SK-N-SH treated with all-trans-retinoic acid at 6 μM for 48 hours (cell line): ENCODE results near the gene IL18.

Experiments used
- RARB ChIP-seq: fragments of 250-450 bp; sonication (Bioruptor Pico); IDR thresholded peaks from 2 replicates; pipeline ENCODE4 v1.8.0; 2021; ENCODE audit warnings: mild to moderate bottlenecking, moderate library complexity
- TOX ChIP-seq: fragments of 250-450 bp; sonication (Bioruptor Pico); IDR thresholded peaks from 2 replicates; pipeline ENCODE4 v1.8.0; 2021; ENCODE audit warnings: mild to moderate bottlenecking, moderate library complexity, borderline replicate concordance
- ZNF565 ChIP-seq: fragments of 450-650 bp; formaldehyde crosslinking; conservative IDR thresholded peaks from 2 replicates; pipeline ENCODE4 v1.5.0; 2020; ENCODE audit warnings: low read depth, mild to moderate bottlenecking, moderate library complexity
- TF ChIP-seq, protein P1 (sequence below): fragments of 250-450 bp; sonication (Bioruptor Pico); IDR thresholded peaks from 2 replicates; pipeline ENCODE4 v1.8.0; 2020; ENCODE audit warnings: mild to moderate bottlenecking, moderate library complexity, borderline replicate concordance
- TF ChIP-seq, protein P2 (sequence below): fragments of 250-450 bp; sonication (Bioruptor Pico); IDR thresholded peaks from 2 replicates; pipeline ENCODE4 v1.8.0; 2021; ENCODE audit warnings: low read depth, mild to moderate bottlenecking, moderate library complexity, borderline replicate concordance

- TF ChIP-seq, protein P1, sequence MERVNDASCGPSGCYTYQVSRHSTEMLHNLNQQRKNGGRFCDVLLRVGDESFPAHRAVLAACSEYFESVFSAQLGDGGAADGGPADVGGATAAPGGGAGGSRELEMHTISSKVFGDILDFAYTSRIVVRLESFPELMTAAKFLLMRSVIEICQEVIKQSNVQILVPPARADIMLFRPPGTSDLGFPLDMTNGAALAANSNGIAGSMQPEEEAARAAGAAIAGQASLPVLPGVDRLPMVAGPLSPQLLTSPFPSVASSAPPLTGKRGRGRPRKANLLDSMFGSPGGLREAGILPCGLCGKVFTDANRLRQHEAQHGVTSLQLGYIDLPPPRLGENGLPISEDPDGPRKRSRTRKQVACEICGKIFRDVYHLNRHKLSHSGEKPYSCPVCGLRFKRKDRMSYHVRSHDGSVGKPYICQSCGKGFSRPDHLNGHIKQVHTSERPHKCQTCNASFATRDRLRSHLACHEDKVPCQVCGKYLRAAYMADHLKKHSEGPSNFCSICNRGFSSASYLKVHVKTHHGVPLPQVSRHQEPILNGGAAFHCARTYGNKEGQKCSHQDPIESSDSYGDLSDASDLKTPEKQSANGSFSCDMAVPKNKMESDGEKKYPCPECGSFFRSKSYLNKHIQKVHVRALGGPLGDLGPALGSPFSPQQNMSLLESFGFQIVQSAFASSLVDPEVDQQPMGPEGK (CRISPR knock-in tag) = no peak
- TF ChIP-seq, protein P2, sequence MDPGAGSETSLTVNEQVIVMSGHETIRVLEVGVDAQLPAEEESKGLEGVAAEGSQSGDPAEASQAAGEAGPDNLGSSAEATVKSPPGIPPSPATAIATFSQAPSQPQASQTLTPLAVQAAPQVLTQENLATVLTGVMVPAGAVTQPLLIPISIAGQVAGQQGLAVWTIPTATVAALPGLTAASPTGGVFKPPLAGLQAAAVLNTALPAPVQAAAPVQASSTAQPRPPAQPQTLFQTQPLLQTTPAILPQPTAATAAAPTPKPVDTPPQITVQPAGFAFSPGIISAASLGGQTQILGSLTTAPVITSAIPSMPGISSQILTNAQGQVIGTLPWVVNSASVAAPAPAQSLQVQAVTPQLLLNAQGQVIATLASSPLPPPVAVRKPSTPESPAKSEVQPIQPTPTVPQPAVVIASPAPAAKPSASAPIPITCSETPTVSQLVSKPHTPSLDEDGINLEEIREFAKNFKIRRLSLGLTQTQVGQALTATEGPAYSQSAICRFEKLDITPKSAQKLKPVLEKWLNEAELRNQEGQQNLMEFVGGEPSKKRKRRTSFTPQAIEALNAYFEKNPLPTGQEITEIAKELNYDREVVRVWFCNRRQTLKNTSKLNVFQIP (CRISPR knock-in tag) = no peak
- TF ChIP-seq RARB = no peak
- no peak for TF ChIP-seq TOX (CRISPR knock-in tag)
- no peak for TF ChIP-seq ZNF565 (CRISPR knock-in tag)
Observed at GRCh38 chr11:112132737-112133136, 31.2 kb downstream of the IL18 start.
